GM19023 (cell line): Measurements from ENCODE around the gene COPS6.
A peak's percentile ranks its signal among the peaks of the same experiment; 100 is the strongest.
"Not testable (repeated sequence)": the region's sequence is repeated elsewhere in the genome, so short reads cannot be mapped to it uniquely, and the experiment has no call there.

Experiments
- ATAC-seq: cut with Tn5 transposase; IDR thresholded peaks from one replicate; pipeline ENCODE4 v1.9.1; 2021; ENCODE audit warnings: mild to moderate bottlenecking, moderate library complexity; ENCODE audit not compliant: unreplicated experiment

COPS6 gene

GRCh38 chr7:100126239-100126930 is 37.6 kb downstream of the COPS6 start:
- ATAC-seq: peak; percentile 30

DNA sequence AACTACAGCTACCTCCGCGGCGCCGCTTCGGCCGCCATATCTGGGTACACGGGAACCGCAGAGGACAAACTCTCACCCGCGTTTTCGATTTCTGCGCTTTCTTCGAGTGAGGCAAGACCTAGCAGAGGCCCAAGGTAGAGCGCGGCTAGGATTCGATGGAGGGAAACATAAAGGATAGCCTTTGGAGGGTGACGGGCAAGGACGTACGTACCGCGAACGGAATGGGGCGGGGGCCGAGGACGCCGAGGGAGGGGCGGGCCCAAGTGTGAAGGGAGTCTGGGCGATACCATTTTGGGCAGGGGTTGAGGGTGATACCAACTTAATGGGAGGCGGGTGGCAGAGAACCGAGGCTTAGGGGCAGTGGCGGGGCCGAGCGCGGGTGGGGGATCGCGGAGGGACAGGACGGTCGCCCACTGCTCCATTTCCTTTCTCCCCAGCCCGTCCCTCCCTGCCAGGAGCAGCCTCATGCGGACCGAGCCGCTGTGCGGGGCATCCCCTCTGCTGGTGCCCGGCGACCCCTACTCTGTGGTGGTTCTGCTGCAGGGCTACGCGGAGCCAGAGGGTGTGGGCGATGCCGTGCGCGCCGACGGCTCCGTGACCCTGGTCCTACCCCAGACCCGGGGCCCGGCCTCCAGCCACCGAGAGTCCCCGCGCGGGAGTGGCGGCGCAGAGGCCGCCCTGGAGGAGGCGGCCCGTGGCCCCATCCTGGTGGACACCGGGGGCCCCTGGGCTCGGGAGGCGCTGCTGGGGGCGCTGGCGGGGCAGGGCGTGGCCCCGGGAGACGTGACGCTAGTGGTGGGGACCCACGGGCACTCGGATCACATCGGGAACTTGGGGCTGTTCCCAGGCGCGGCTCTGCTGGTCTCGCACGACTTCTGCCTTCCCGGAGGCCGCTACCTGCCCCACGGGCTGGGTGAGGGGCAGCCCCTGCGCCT is 38.4 kb downstream of the COPS6 start, which contains the start of gene MBLAC1:
Gene MBLAC1, plus strand, starts transcription at position 37 of the 935 bp plus-strand sequence. Its CDS starts 429 bp downstream, at position 466.
- peak; percentile 69 for ATAC-seq

GRCh38 chr7:100127866-100128636 is 39.3 kb downstream of the COPS6 start:
- ATAC-seq: no peak

GRCh38 chr7:100128637-100128963 is 39.8 kb downstream of the COPS6 start:
- ATAC-seq: no peak

GRCh38 chr7:100130220-100130607 is 41.4 kb downstream of the COPS6 start:
- ATAC-seq: not testable (repeated sequence)

DNA sequence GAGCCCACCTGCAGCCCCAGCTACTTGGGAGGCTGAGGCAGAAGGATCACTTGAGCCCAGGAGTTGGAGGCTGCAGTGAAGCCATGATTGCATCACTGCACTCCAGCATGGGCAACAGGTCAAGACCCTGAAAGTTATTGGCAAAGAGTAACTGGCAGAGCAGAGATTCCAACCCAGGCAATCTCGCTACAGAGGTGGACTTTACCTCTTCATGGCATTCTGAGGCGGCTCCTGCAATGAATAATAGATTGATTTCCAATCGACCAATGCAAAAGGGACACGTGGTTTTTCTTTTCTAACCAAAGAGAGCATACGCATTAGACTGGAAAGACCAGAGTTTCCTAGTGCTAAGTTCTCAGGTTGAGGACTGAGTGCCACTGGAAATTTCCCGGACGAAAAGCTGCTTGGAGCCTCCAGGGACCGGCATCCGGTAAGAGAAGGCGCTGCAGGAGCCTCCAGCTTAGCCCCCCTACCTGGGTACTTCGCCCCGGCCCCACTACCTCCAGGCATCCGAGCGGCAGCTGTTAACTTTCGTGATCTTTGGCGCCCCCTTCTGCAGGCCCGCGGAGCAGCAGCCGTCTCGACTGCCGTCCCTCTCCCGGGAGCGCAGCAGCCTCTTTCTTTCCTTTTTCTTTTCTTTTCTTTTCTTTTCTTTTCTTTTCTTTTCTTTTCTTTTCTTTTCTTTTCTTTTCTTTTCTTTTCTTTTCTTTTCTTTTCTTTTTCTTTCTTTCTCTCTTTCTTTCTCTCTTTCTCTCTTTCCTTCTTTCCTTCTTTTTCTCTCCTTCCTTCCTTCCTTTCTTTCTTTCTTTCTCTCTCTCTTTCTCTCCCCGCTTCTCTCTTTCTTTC is 42.1 kb downstream of the COPS6 start:
- ATAC-seq: no peak

DNA sequence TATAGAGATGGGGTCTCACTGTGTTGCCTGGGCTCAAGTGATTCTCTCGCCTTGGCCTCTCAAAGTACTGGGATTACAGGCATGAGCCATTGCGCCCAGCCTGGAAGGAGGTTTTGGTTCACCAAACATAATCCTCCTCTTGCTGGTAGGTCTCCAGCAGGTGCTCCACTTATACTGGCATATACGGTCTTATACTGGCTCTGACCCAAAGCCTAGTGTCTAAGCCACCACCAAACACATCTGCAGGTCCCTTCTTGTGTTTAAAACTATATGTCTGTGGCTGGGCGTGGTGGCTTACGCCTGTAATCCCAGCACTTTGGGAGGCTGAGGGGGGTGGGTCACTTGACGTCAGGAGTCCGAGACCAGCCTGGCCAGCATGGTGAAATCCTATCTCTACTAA is 43.4 kb downstream of the COPS6 start:
- ATAC-seq: no peak

DNA sequence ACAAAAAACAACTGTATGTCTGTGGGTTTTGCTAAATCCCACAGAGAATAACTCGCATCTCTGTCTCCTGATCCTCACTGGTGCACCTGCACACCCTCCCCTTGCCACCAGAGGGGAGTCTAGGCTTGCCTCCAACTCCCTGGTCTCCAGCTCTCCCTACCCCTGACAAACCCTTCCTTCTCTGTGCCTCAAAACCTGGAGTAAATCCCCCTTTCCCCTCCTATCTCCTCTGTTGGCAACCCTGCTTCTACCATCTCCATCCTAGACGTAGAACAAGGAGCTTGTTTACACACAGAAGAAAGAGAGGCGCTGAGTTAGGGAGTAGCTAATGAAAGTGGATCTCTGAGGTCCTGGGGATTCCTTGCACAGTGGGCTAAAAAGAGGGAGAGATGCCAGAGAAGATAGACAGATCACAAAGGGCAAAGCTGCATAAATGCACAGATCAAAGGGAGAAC is 44.0 kb downstream of the COPS6 start:
- ATAC-seq: no peak

GRCh38 chr7:100137851-100138760 is 49.3 kb downstream of the COPS6 start:
- no peak for ATAC-seq

GRCh38 chr7:100141555-100141949 is 52.8 kb downstream of the COPS6 start:
- ATAC-seq: no peak
